ENCODE data around the gene KREMEN1.
"Not testable (repeated sequence)": the region's sequence is repeated elsewhere in the genome, so short reads cannot be mapped to it uniquely, and the experiment has no call there.

The KREMEN1 gene

GRCh38 chr22:29072979-29073617 lies at the start of gene KREMEN1:
TSS of gene KREMEN1 (plus strand) at chr22:29073035. CDS start at chr22:29073131, 96 bp downstream.
- DNase-seq = peak in 1 of 10 donors; percentile 81
- intact Hi-C loops (cut with DNase I) = loop anchor here (5.0 kb wide), 1 partner anchor 79 kb away; no protein-coding TSS in a partner anchor

- intact Hi-C loops (cut with DNase I) = no loop called here
- DNase-seq = no peak
These were observed 49.6 kb upstream of the KREMEN1 start for GRCh38 chr22:29023172-29023796.

GRCh38 chr22:29026579-29026978 lies 46.3 kb upstream of the KREMEN1 start:
- DNase-seq = no peak
- intact Hi-C loops (cut with DNase I) = no loop called here

GRCh38 chr22:29028468-29028867 lies 44.4 kb upstream of the KREMEN1 start:
- intact Hi-C loops (cut with DNase I) = no loop called here

GRCh38 chr22:29029202-29030000 lies 43.4 kb upstream of the KREMEN1 start:
- no peak for DNase-seq
- intact Hi-C loops (cut with DNase I) = no loop called here

More at GRCh38 chr22:29028468-29028867, 44.4 kb upstream of the KREMEN1 start:
- no peak for DNase-seq

GRCh38 chr22:29030016-29030617 lies 42.7 kb upstream of the KREMEN1 start:
- no peak for DNase-seq
- intact Hi-C loops (cut with DNase I) = no loop called here

GRCh38 chr22:29030618-29031226 lies 42.1 kb upstream of the KREMEN1 start:
- DNase-seq = peak in 7 of 10 donors; percentile 26 to 90 (median 52)
- intact Hi-C loops (cut with DNase I) = no loop called here

GRCh38 chr22:29031227-29032011 lies 41.4 kb upstream of the KREMEN1 start:
- peak in 1 of 10 donors; percentile 48 for DNase-seq
- intact Hi-C loops (cut with DNase I) = no loop called here

GRCh38 chr22:29032014-29032475 lies 40.8 kb upstream of the KREMEN1 start:
- DNase-seq = no peak
- intact Hi-C loops (cut with DNase I) = no loop called here

GRCh38 chr22:29032584-29032983 lies 40.3 kb upstream of the KREMEN1 start:
- no peak for DNase-seq
- intact Hi-C loops (cut with DNase I) = no loop called here

GRCh38 chr22:29037340-29037932 lies 35.4 kb upstream of the KREMEN1 start:
- no peak for DNase-seq
- intact Hi-C loops (cut with DNase I) = no loop called here

- no peak for DNase-seq
These were observed 33.7 kb upstream of the KREMEN1 start for GRCh38 chr22:29039148-29039547.

GRCh38 chr22:29039684-29040083 lies 33.2 kb upstream of the KREMEN1 start:
- not testable (repeated sequence) for DNase-seq
- intact Hi-C loops (cut with DNase I) = loop anchor here (1.0 to 5.0 kb wide), 2 partner anchors 184 to 437 kb away; no protein-coding TSS in a partner anchor

More at GRCh38 chr22:29039148-29039547, 33.7 kb upstream of the KREMEN1 start:
- intact Hi-C loops (cut with DNase I) = no loop called here

- DNase-seq = peak in 6 of 10 donors; percentile 48 to 87 (median 67)
- intact Hi-C loops (cut with DNase I) = loop anchor here (1.0 to 5.0 kb wide), 2 partner anchors 185 to 438 kb away; no protein-coding TSS in a partner anchor
These were observed 32.2 kb upstream of the KREMEN1 start for GRCh38 chr22:29040385-29041275.

GRCh38 chr22:29041408-29041807 lies 31.4 kb upstream of the KREMEN1 start:
- intact Hi-C loops (cut with DNase I) = loop anchor here (5.0 kb wide), 1 partner anchor 439 kb away; no protein-coding TSS in a partner anchor
- peak in 1 of 10 donors; percentile 38 for DNase-seq

- DNase-seq = no peak
- intact Hi-C loops (cut with DNase I) = loop anchor here (5.0 kb wide), 1 partner anchor 442 kb away; no protein-coding TSS in a partner anchor
These were observed 28.8 kb upstream of the KREMEN1 start for GRCh38 chr22:29043906-29044575.

GRCh38 chr22:29044657-29045176 lies 28.1 kb upstream of the KREMEN1 start:
- DNase-seq = peak in 5 of 10 donors; percentile 28 to 85 (median 49)
- intact Hi-C loops (cut with DNase I) = loop anchor here (5.0 kb wide), 1 partner anchor 442 kb away; no protein-coding TSS in a partner anchor

Data from posterior cingulate gyrus (tissue), 11 donors.